GM12864 (cell line): ENCODE results near the gene MOXD1.
A peak's percentile ranks its signal among the peaks of the same experiment; 100 is the strongest.

Experiments
- DNase-seq: peaks from one replicate; pipeline ENCODE4 v3.0.0-alpha.2; 2011; ENCODE audit warnings: low read depth
- H3K4me3 ChIP-seq: 2 replicates; pipeline ENCODE4 v1.5.1; 2011; ENCODE audit warnings: mild to moderate bottlenecking, low read depth, low read length, control low read depth
- CTCF ChIP-seq: IDR thresholded peaks from 2 replicates; pipeline ENCODE4 v1.5.1; 2011; ENCODE audit warnings: low read depth, mild to moderate bottlenecking, moderate library complexity, low read length, control low read depth, inconsistent platforms; ENCODE audit errors: missing control alignments

MOXD1 gene

GRCh38 chr6:132412656-132413498 is 11.6 kb upstream of the MOXD1 start:
- no peak overlapping the region for H3K4me3 ChIP-seq
- no peak for TF ChIP-seq CTCF
- DNase-seq = no peak

- no peak for DNase-seq
- H3K4me3 ChIP-seq = no peak overlapping the region
- TF ChIP-seq CTCF = no peak
These were observed 10.0 kb upstream of the MOXD1 start for GRCh38 chr6:132411296-132411695.

- no peak overlapping the region for H3K4me3 ChIP-seq
- DNase-seq = no peak
- TF ChIP-seq CTCF = no peak
These were observed 9.6 kb upstream of the MOXD1 start for GRCh38 chr6:132410830-132411229.

DNA sequence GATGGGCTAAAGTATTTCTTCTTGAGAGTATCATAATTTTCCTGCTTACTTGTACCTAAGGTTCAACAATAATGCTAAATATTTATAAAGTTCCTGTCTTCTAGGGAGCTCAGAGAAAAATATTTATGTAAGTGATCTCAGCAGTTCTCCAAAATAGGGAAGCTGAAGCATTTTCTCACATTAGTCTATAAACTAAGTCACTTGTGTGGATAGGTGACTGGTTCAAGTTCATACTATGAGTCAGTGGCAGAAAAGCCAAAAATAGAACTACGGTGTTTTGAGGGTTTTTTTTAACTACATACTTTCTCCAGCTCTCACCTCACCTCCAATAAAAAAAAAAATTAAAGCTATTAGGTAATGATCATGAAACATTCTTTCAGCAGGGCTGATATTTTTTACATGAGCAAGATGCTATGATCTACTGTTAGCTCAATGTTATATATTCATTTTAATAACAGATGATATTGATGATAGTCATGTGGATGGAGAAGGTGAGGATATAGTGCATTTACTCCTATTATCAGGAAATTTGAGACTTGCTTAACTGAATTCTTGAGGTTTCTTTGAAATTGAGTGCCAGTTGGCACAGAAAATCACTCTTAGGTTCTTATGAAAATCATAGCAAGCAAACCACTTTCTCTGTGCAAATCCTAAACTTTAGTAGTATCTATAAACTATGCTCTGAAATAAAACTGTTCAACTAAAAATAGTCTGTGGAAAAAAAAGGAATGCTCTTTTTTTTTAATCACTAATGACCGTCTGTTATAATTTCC is 4.1 kb upstream of the MOXD1 start:
- H3K4me3 ChIP-seq = no peak overlapping the region
- DNase-seq = peak; percentile 30
- no peak for TF ChIP-seq CTCF

DNA sequence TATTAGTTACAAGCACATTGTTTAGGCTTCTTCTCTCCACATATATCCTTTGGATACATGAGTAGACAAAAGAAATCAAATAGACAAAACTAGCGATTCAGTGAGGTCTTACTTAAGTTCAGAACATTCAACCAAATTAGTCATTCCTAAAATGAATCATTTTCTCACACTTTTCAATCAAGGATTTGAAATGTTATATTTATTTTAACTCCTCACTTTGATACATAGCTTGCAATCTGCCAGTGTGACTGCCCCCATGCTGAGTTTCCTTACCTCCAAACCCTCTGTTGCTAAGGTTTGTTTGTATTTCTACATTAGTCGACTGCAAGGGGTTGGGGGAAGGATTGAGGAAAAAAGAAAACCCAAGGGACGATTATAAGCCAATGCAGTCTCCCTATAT is 3.5 kb upstream of the MOXD1 start:
- no peak for TF ChIP-seq CTCF
- DNase-seq = no peak
- no peak overlapping the region for H3K4me3 ChIP-seq

GRCh38 chr6:132404330-132404729 is 3.1 kb upstream of the MOXD1 start:
- no peak for DNase-seq
- no peak for TF ChIP-seq CTCF

More at GRCh38 chr6:132404330-132404729, 3.1 kb upstream of the MOXD1 start:
- H3K4me3 ChIP-seq = no peak overlapping the region
